WI38 (cell line): ENCODE data around the gene RSBN1L.
"Not testable (repeated sequence)": the region's sequence is repeated elsewhere in the genome, so short reads cannot be mapped to it uniquely, and the experiment has no call there.

Experiments
- H3K4me3 ChIP-seq: 2 replicates; pipeline ENCODE4 v1.5.1; 2011; ENCODE audit warnings: low read depth, mild to moderate bottlenecking, control low read depth, low read length
- TF ChIP-seq, protein P1 (sequence below): IDR thresholded peaks from 2 replicates; pipeline ENCODE4 v1.5.1; 2012; ENCODE audit warnings: low read depth, mild to moderate bottlenecking, control low read depth, low read length

Gene RSBN1L

DNA sequence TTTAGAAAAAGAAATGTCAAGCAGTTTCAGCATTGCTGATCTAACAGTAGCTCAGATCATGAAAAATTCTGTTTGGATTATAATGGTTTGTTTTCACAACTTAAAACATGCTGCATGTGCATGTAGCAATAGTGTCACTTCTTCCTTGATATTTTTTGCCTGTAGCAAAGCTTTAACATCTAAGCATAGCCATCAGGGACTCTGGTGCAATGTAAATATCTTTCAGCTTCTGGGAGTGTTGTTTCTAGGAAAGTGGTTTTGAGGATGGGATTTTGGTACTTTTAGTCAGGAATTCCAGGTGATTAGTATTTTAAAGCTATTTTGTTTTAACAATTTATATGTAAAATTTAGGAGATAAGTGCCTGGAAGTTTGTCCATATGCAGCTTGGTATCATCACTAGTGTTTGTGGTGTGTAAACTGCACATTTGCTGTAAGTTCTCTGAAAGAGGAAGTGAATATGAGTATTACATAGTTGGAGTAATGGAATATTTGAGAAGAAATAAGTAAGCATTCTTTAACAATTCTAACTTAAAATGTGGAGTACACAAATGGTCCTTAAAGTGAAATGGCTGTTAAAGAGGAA, 1.9 kb downstream of the RSBN1L start:
- H3K4me3 ChIP-seq = peak overlapping the region; percentile 96
- TF ChIP-seq, protein P1, sequence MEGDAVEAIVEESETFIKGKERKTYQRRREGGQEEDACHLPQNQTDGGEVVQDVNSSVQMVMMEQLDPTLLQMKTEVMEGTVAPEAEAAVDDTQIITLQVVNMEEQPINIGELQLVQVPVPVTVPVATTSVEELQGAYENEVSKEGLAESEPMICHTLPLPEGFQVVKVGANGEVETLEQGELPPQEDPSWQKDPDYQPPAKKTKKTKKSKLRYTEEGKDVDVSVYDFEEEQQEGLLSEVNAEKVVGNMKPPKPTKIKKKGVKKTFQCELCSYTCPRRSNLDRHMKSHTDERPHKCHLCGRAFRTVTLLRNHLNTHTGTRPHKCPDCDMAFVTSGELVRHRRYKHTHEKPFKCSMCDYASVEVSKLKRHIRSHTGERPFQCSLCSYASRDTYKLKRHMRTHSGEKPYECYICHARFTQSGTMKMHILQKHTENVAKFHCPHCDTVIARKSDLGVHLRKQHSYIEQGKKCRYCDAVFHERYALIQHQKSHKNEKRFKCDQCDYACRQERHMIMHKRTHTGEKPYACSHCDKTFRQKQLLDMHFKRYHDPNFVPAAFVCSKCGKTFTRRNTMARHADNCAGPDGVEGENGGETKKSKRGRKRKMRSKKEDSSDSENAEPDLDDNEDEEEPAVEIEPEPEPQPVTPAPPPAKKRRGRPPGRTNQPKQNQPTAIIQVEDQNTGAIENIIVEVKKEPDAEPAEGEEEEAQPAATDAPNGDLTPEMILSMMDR = no peak

DNA sequence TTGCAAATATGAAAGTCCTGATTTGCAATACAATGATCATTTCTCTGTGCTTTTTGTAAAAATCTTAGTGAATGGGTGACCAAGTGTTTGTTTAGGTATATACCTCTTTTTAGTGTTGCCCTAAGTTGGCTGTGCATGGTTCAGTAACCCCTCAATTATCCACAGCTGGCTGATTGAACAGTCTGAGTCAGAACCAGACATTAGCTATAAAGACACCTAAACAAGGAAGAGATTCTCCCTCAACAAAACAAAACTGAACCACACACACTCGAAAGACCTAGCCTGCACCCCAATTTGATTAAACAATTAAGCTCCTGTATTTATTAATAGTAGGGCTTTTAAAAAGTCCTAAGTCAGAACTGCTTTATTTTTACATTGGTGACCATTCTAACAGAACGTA, 2.8 kb downstream of the RSBN1L start:
- TF ChIP-seq, protein P1 = no peak
- H3K4me3 ChIP-seq = no peak overlapping the region

DNA sequence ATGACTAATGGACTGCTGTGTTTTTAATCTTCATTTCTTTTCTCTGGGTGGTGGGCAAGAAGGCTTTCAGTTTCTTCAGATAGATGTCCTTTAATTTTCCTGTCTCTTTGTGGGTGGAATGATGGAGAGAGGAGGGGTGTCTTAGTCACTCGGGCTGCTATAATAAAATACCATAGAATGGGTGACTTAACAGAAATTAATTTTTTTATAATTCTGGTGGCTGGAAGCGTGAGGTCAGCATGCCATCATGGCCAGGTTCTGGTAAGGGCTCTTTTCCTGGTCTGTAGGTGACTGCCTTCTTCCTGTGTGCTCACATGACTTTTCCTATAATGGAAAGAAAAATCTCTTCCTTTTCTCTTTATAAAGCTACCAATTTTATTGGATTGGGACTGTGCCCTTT, 6.3 kb downstream of the RSBN1L start:
- TF ChIP-seq, protein P1 = no peak
- H3K4me3 ChIP-seq = no peak overlapping the region

DNA sequence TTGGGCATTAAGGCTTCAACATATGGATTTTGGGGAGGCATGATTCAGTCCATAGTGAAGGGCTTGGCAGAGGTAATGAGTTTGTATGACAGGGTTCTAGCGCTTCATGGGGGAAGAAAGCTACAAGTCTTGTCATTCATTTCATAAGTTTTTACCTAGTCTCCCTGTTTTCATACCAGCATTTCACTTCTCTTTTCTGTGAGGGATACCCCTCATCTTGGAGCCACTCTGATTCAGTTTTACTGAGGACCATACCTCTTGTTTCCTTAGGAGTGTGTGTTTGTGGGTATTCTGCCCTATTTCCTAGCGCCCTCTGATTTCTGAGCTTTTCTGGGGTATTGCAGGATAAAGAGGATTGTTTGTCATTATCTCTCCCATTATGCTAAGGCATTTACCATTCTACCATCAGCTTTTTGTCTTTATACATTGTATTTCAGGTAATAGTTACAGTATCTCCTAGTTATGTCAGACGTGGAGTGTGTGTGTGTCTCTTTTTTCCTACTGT, 6.8 kb downstream of the RSBN1L start:
- TF ChIP-seq, protein P1 = no peak
- no peak overlapping the region for H3K4me3 ChIP-seq

DNA sequence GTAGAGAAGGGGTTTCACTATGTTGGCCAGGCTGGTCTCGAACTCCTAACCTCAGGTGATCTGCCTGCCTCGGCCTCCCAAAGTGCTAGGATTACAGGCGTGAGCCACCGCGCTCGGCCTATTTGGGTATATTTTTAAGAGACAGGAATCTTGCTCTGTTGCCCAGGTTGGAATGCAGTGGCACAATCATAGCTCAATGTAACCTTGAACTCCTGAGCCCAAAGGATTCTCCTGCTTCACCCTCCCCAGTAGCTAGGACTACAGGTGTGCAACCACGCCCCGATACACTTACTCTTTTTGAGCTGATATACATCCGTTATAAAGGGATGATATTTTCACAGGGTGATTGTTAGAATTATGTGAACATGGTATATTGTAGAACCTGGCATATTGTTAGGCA, 7.4 kb downstream of the RSBN1L start:
- not testable (repeated sequence) for H3K4me3 ChIP-seq

DNA sequence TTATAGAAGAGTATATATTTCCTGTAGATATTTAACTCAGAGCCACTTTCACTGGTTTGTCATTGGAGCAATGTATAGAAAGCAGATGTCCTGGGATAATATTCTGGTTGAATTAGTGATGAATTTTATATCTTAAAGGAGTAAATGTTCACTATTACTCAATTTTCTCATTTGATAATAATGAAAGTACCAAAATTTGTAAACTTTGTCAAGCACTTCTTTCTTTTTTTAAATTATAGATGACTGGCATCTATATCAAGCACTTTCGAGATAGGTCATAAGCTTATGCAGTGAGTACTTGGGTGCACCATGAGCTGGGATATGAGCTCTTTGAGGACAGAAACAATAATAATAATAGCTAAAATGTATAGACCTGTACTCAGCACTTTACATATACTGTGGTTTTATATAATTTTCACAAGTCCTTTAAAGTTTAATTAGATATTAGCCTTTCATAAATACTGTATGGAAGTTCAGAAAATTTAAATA, 11.3 kb downstream of the RSBN1L start:
- no peak overlapping the region for H3K4me3 ChIP-seq
- TF ChIP-seq, protein P1 = no peak

DNA sequence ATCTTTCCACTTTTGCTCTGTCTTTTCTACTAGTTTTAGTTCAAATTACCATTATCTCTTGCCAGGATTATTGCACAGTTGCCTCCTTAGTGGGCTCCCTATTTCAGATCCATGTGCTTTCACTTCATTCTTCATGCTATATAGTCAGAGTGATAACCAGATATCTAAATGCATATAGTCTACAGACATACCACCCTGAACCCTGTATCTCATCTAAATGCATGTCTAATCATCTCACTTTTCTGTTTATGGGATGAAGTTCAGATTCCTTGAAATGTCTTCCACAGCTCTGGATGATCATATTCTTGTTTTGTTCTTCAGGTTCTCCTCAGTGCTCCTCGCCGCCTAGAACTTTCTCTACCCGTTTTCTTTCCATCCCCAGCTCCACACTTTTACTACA, 13.8 kb downstream of the RSBN1L start:
- H3K4me3 ChIP-seq = no peak overlapping the region
- TF ChIP-seq, protein P1 = no peak

DNA sequence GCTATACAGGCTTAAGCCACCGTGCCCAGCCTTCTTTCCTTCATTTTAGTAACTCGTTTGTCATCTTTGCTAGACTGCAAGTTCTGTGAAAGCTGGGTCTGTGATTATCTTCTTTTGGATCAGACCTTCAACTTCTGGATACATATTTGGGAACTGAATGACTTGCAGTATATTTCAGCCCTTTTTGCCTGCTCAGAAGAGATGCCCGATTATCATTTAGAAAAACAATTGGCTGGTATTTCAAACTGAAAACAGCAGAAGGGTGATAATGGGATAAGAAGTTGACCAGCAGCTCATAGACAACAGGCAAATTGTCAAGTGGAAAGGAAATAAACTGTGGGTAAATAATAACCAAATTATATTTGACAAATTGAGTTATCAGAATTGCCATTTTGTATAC, 14.6 kb downstream of the RSBN1L start:
- H3K4me3 ChIP-seq = no peak overlapping the region
- TF ChIP-seq, protein P1 = no peak
